Stomach (tissue), 9 donors: ENCODE data around the gene ADRA2C. TPM values are rescaled to one million over a fixed set of nuclear protein-coding genes. Genes with fewer than 3 reads are reported as not detected.

Source experiments
- DNase-seq, 2 donors: peaks; one replicate each; pipeline versions ENCODE4 v3.0.0 to v3.0.0-alpha.2; 2013 to 2019
- H3K27ac ChIP-seq, 5 donors: fragments of 200-600 bp in 4 of 5; sonication (generic) in 4 of 5; one replicate each; pipeline ENCODE4 v1.5.1; 2013 to 2019; ENCODE audit warnings: mild to moderate bottlenecking in 1 of 5, moderate library complexity in 1 of 5
- H3K27me3 ChIP-seq, 3 donors: fragments of 200-600 bp; sonication (generic); one replicate each; pipeline ENCODE4 v1.5.1; 2017 to 2019; ENCODE audit warnings: mixed run types in 1 of 3
- H3K36me3 ChIP-seq, 4 donors: fragments of 200-600 bp; sonication (generic); 1 replicate in 3 of 4; 2 replicates in 1 of 4; pipeline ENCODE4 v1.5.1; 2016 to 2019
- H3K4me1 ChIP-seq, 4 donors: fragments of 200-600 bp; sonication (generic); one replicate each; pipeline ENCODE4 v1.5.1; 2016 to 2019
- H3K4me3 ChIP-seq, 4 donors: fragments of 200-600 bp; sonication (generic) in 3 of 4; one replicate each; pipeline ENCODE4 v1.5.1; 2016 to 2019; ENCODE audit warnings: mild to moderate bottlenecking in 1 of 4
- H3K9me3 ChIP-seq, 4 donors: fragments of 200-600 bp; sonication (generic); one replicate each; pipeline ENCODE4 v1.5.1; 2016 to 2019
- CTCF ChIP-seq, 7 experiments: fragments of 450-650 bp in 4 of 7; fragments of 200-600 bp in 3 of 7; sonication (generic) in 3 of 7; IDR thresholded peaks; one replicate each; pipeline ENCODE4 v1.5.1; 2016 to 2019; ENCODE audit warnings: antibody characterized with exemption in 7 of 7, control low read depth in 2 of 7, mild to moderate bottlenecking in 1 of 7
- EP300 ChIP-seq: sonication (generic); formaldehyde crosslinking; IDR thresholded peaks from one replicate; pipeline ENCODE4 v1.6.1; 2017; ENCODE audit warnings: antibody characterized with exemption
- POLR2A ChIP-seq, 4 donors: fragments of 450-650 bp; IDR thresholded peaks; one replicate each; pipeline ENCODE4 v1.6.1; 2016; ENCODE audit warnings: antibody characterized with exemption in 4 of 4, control low read depth in 2 of 4, mild to moderate bottlenecking in 1 of 4, moderate library complexity in 1 of 4
- POLR2AphosphoS5 ChIP-seq, 3 donors: sonication (generic); formaldehyde crosslinking; IDR thresholded peaks; one replicate each; pipeline ENCODE4 v1.6.1; 2016; ENCODE audit warnings: antibody characterized with exemption in 3 of 3
- WGBS, 5 donors: extraction: QIAGEN DNeasy Blood & Tissue Kit in 3 of 5; methylation state at CpG; one replicate each; pipeline versions ENCODE4 v1.1.5 to v1.1.7; 2013 to 2018; 5-methylcytosine and 5-hydroxymethylcytosine counted together
- intact Hi-C: fragments of 100-400 bp; cut with DNase I; formaldehyde crosslinking; loops from one replicate; pipeline ENCODE4 v1.15.1; 2023; ENCODE audit warnings: low total_unique reads
- polyA plus RNA-seq, 3 donors: library from polyadenylated mRNA; stranded (reverse); fragments of 200-250 nt; gene quantifications; one replicate each; pipeline ENCODE4 v1.2.3, GENCODE V29; 2013
- total RNA-seq, 5 donors: library from RNA; depleted of rRNA; stranded (reverse); fragments of >200 nt; gene quantifications; one replicate each; pipeline versions ENCODE4 v1.1.0 to v1.2.3, GENCODE V29; 2014 to 2016
- donor health status: healthy with polysubstance abuse.
- donor health status: Bipolar disorder and iron deficiency.
- donor health status: healthy.

ADRA2C gene
- total and polyA plus RNA-seq, 8 donors, result 0.31 to 12.6 (median 1.3) TPM; not detected in 2

GRCh38 chr4:3760841-3761240 is 5.3 kb upstream of the ADRA2C start:
- no peaks in the 10 kb centered on the region for H3K36me3 ChIP-seq
- H3K27me3 ChIP-seq, result peaks cover 0 to 35% (median 11%) of the 10 kb centered on the region in 3 donors
- intact Hi-C loops, result loop anchor here (10.0 kb wide), 1 partner anchor 124 kb away; no protein-coding TSS in a partner anchor
- no peak for TF ChIP-seq EP300
- TF ChIP-seq CTCF (IDR thresholded peaks at IDR 0.05), result no peak
- no peak for TF ChIP-seq POLR2AphosphoS5 (IDR thresholded peaks at IDR 0.05)
- TF ChIP-seq POLR2A (IDR thresholded peaks at IDR 0.05), result no peak
- no peak overlapping the region for H3K4me3 ChIP-seq
- peaks cover 3 to 14% (median 7%) of the 10 kb centered on the region in 4 donors for H3K4me1 ChIP-seq
- WGBS, 5 donors, result 33 to 48% (median 44%) methylated on average over 5 of the region's 5 CpGs
- no peak overlapping the region for H3K27ac ChIP-seq
- H3K9me3 ChIP-seq, result peaks cover 0 to 8% (median 4%) of the 10 kb centered on the region in 4 donors
- peak in 1 of 2 donors; percentile 26 for DNase-seq

GRCh38 chr4:3762264-3762663 is 3.9 kb upstream of the ADRA2C start:
- Histone ChIP-seq H3K36me3 (no peaks in the 10 kb centered on the region), H3K4me3 (no peak overlapping the region), H3K4me1 (peaks cover 3 to 22% (median 12%) of the 10 kb centered on the region in 4 donors), H3K27me3 (peaks cover 0 to 44% (median 18%) of the 10 kb centered on the region in 3 donors), H3K9me3 (no peaks in the 10 kb centered on the region), H3K27ac (no peak overlapping the region)
- no peak for TF ChIP-seq EP300
- TF ChIP-seq POLR2AphosphoS5 (IDR thresholded peaks at IDR 0.05), result no peak
- no peak for TF ChIP-seq POLR2A (IDR thresholded peaks at IDR 0.05)
- TF ChIP-seq CTCF (IDR thresholded peaks at IDR 0.05), result no peak
- intact Hi-C loops, result loop anchor here (10.0 kb wide), 1 partner anchor 123 kb away; no protein-coding TSS in a partner anchor
- WGBS, 5 donors, result 75 to 88% (median 80%) methylated on average over 8 of the region's 8 CpGs
- no peak for DNase-seq

- 61 to 81% (median 78%) methylated on average over 19 to 24 of the region's 24 CpGs for WGBS, 5 donors
- H3K36me3 ChIP-seq, result no peaks in the 10 kb centered on the region
- no peak for DNase-seq
- H3K4me1 ChIP-seq, result peaks cover 3 to 26% (median 12%) of the 10 kb centered on the region in 4 donors
- peaks cover 0 to 51% (median 22%) of the 10 kb centered on the region in 3 donors for H3K27me3 ChIP-seq
- TF ChIP-seq EP300 (peak; percentile 18), POLR2AphosphoS5 (IDR thresholded peaks at IDR 0.05) (no peak)
- intact Hi-C loops, result loop anchor here (10.0 kb wide), 1 partner anchor 122 kb away; no protein-coding TSS in a partner anchor
- H3K9me3 ChIP-seq, result no peaks in the 10 kb centered on the region
- H3K4me3 ChIP-seq, result no peak overlapping the region
- no peak overlapping the region for H3K27ac ChIP-seq
Measured at GRCh38 chr4:3762753-3763549, 3.2 kb upstream of the ADRA2C start.

GRCh38 chr4:3765271-3766035 is 732 bp upstream of the ADRA2C start:
- Histone ChIP-seq H3K27me3 (peaks cover 0 to 70% (median 38%) of the 10 kb centered on the region in 3 donors), H3K36me3 (no peaks in the 10 kb centered on the region), H3K4me3 (peak overlapping the region; percentile 34 to 41 (median 40)), H3K9me3 (no peaks in the 10 kb centered on the region), H3K4me1 (peaks cover 3 to 26% (median 12%) of the 10 kb centered on the region in 4 donors), H3K27ac (peak overlapping the region in 2 of 5 donors; percentile 34 to 65)
- TF ChIP-seq POLR2AphosphoS5 (IDR thresholded peaks at IDR 0.05), result no peak
- no peak for TF ChIP-seq EP300
- TF ChIP-seq POLR2A (IDR thresholded peaks at IDR 0.05), result no peak
- 0 to 7% (median 1%) methylated on average over 5 to 101 of the region's 101 CpGs for WGBS, 5 donors
- DNase-seq, result peak; percentile 32 to 78
- intact Hi-C loops, result loop anchor here (10.0 kb wide), 1 partner anchor 119 kb away; no protein-coding TSS in a partner anchor
